Subcutaneous adipose tissue (tissue), 4 donors: ENCODE results near the gene LCE7A. TPM values are rescaled to one million over a fixed set of nuclear protein-coding genes. Genes with fewer than 3 reads are reported as not detected.

ENCODE experiments used
- total RNA-seq, 4 donors: library from RNA; depleted of rRNA; stranded (reverse); fragments of >200 nt; gene quantifications; one replicate each; pipeline ENCODE4 v1.1.0, GENCODE V29; 2016
- TF ChIP-seq, protein P1 (sequence below): fragments of 450-650 bp; IDR thresholded peaks from one replicate; pipeline ENCODE4 v1.5.1; 2016; ENCODE audit warnings: low read depth, mild to moderate bottlenecking, control low read depth, antibody characterized with exemption, moderate library complexity

The LCE7A gene
- total RNA-seq, 4 donors from 2014 or later = not detected

DNA sequence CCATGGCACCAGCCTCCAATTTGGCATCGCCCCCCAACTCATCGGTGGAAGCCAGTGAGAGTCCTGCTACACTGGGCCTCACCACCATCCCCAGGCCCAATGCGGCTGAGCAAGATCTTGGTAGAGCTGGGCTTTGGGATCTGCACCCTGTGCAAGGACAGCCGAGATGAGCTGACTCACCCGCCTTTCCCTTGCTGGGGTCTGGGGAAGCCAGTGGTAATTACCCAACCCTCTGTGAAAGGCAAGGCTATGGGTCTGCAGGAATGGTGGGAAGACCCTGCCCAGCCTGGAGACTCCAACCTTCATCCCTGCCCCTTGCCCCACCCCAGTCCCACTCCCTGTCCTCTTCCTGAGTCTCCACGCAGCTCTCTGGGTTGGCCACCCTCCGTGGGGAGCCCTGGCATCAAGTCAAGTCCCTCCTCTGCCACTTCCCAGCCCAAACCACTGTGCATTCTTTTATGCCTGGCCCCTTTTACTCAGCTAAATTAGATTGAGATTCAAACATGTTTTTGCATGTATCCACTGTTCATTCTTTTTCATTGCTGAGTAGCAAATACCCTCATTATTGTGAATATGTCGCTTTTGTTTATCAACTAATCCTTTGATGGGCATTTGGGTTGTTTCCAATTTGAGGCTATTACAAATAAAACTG is 27.1 kb downstream of the LCE7A start:
- TF ChIP-seq, protein P1, sequence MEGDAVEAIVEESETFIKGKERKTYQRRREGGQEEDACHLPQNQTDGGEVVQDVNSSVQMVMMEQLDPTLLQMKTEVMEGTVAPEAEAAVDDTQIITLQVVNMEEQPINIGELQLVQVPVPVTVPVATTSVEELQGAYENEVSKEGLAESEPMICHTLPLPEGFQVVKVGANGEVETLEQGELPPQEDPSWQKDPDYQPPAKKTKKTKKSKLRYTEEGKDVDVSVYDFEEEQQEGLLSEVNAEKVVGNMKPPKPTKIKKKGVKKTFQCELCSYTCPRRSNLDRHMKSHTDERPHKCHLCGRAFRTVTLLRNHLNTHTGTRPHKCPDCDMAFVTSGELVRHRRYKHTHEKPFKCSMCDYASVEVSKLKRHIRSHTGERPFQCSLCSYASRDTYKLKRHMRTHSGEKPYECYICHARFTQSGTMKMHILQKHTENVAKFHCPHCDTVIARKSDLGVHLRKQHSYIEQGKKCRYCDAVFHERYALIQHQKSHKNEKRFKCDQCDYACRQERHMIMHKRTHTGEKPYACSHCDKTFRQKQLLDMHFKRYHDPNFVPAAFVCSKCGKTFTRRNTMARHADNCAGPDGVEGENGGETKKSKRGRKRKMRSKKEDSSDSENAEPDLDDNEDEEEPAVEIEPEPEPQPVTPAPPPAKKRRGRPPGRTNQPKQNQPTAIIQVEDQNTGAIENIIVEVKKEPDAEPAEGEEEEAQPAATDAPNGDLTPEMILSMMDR = no peak

DNA sequence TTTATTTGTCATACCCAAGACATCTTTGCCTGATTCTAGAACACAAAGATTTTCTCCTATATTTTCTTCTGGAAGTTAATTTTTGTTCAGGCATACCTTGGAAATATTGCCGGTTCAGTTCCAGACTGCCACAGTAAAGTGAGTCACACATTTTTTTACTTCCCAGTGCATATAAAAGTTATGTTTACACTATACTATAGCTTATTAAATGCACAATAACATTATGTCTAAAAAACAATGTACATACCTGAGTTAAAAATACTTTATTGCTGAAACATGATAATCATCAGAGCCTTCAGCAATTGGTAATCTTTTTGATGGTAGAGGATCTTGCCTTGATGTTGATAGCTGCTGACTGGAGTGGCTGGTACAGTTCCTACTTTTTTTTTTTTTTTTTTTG is 28.3 kb downstream of the LCE7A start:
- TF ChIP-seq, protein P1 = no peak

DNA sequence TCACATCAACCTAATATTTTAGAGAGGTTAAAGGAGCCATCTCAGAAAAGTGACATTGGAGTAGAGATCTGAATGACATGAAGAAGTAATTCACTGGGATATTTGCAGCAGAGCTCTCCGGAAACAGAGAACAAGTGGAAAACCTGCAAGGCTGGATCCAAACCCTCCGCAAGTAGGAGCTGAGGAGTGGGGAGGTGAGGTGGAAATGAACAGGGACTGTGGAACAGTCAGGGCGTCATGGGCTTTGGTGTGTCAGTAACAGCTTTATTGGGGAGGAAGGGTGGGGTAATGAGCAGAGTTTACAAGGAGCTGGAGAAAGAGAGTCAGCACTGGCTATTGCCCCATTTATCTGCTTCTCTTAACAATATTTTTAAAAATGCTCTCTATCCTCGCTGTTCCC is 39.2 kb downstream of the LCE7A start:
- TF ChIP-seq, protein P1 = no peak

DNA sequence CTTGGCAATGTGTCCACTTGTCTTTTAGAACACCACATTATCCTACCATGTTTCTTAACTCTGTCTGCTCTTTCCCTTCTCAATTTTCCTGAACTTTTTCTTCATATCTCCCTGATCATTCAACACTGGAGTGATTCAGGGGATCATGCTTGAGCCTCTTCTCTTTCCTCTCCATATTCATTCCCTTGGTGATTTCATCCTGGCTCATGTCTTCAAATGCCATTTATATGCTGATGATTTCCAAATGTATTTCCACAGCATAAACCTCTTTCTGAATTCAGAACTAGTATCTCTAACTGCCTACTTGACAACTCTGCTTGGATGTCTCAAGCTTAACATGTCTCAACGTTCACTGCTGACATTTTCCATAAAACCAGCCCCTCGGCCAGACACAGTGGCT is 40.1 kb downstream of the LCE7A start:
- TF ChIP-seq, protein P1 = no peak

DNA sequence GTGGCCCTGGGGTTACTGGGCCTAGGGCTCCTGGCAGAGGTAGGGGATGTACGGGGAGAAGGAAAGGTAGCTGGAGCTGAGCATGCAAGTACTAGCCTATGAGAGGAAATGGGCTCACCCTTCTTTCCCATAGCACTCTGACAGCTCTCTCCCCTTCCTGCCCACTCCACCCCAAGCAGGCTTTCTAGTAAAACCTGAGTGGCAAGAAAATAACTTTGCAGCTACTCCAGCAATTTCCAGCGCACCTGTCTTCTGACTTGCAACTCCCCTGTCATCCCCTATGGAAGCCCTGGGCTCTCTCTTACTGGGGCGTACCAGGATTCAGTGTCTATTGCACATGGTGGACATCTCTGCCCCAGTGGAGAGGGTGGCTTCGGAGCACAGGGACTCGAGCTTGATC is 41.8 kb downstream of the LCE7A start:
- TF ChIP-seq, protein P1 = no peak

DNA sequence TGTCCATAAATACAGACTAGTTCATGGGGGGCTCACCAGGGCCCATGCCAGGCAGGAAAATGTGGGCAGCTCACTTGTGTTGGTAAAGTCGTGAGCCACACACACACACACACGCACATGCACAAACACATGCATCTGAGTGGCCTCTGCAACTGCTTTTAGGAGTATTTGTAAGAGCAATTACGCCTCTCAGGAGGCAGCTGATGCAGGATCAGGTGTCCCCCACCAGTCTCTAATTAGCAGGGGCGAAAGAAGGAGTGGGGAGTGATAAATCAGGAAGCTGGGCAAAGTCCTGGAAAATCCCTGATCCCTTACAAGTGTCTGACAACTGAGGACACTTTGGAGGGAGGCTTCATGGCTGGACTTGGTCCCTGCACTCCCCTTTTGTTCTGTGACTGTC is 42.8 kb downstream of the LCE7A start:
- TF ChIP-seq, protein P1 = no peak

DNA sequence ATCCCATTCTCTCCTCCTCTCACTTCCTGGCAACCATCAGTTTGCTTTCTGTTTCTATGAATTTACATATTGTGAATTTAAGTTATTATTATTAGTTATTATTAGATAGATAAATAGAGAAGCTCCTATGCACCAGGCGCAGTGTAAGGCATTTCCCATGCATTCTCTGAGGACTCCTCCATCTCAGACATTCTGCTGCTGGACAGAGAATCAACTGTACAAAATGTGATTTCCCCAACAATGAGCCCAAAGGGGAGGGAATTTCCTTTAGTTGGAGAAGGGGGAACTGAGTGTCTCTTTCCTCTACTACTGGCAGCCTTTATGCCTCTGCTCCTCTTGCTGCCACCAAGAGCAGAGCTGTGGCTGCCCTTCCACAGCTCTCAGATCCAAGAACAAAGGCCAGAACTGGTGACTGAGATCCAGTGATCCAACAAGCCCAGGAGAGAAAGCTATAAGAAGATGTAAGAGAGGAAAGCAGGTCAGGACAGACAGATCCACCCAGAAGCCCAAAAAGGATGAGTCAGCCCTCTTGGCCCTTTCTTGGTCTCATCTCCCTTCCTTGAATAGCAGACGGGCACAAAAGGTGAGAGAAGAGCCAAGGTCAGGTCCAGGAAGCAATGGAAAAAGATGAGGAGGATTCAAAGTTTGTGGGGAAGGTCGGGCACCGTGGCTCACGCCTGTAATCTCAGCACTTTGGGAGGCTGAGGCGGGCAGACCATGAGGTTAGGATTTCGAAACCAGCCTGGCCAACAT is 45.1 kb downstream of the LCE7A start:
- TF ChIP-seq, protein P1 = no peak
